ENCODE results near the gene NFIA. TPM values are rescaled to one million over a fixed set of nuclear protein-coding genes. Genes with fewer than 3 reads are reported as not detected.

Gene NFIA
- total RNA-seq, 1 experiment from 2014 or later, result 65.4 TPM

- peaks cover 34% of the 10 kb centered on the region for H3K4me1 ChIP-seq (ENCODE audit: insufficient read depth, low read length, poor library complexity, severe bottlenecking)
- no peak overlapping the region for H3K27ac ChIP-seq (ENCODE audit: low read depth, low read length, poor library complexity, severe bottlenecking)
- DNase-seq (ENCODE audit: low spot score), result no peak
- intact Hi-C loops (cut with micrococcal nuclease; ENCODE audit: unreplicated experiment), result loop anchor here (2.0 to 10.0 kb wide), 3 partner anchors 285 to 531 kb away; no protein-coding TSS in a partner anchor
- H3K9me3 ChIP-seq (ENCODE audit: low read depth, low read length, poor library complexity, severe bottlenecking), result no peaks in the 10 kb centered on the region
- no peaks in the 10 kb centered on the region for H3K36me3 ChIP-seq (ENCODE audit: insufficient read depth, low read length, poor library complexity, severe bottlenecking)
- BruUV-seq (replicated peaks), result no TSS peak
- no peaks in the 10 kb centered on the region for H3K27me3 ChIP-seq (replicated peaks; ENCODE audit: insufficient read depth, low read depth, low read length, poor library complexity)
- CTCF ChIA-PET, result interaction anchor here (0.9 kb wide), 1 partner anchor 12 kb away, joined by 3 read pairs; no protein-coding TSS in a partner anchor
- H3K4me3 ChIP-seq (ENCODE audit: low read depth, low read length, poor library complexity, severe bottlenecking), result peak overlapping the region; percentile 37
- TF ChIP-seq EZH2 (IDR thresholded peaks at IDR 0.05; ENCODE audit: borderline replicate concordance, low read depth, low read length, poor library complexity, severe bottlenecking) (no peak), CTCF (conservative IDR thresholded peaks at IDR 0.05; ENCODE audit: low read depth, low read length) (no peak)
- POLR2A ChIA-PET (ENCODE audit: low non-redundant PET), result no interaction called here
Measured at GRCh38 chr1:61053712-61054600, 28.4 kb upstream of the NFIA start.

- no peak overlapping the region for H3K27ac ChIP-seq (ENCODE audit: low read depth, low read length, poor library complexity, severe bottlenecking)
- peaks cover 34% of the 10 kb centered on the region for H3K4me1 ChIP-seq (ENCODE audit: insufficient read depth, low read length, poor library complexity, severe bottlenecking)
- no peaks in the 10 kb centered on the region for H3K27me3 ChIP-seq (replicated peaks; ENCODE audit: insufficient read depth, low read depth, low read length, poor library complexity)
- intact Hi-C loops (cut with micrococcal nuclease; ENCODE audit: unreplicated experiment), result loop anchor here (2.0 to 10.0 kb wide), 3 partner anchors 284 to 530 kb away; no protein-coding TSS in a partner anchor
- ChIA-PET CTCF (no interaction called here), POLR2A (ENCODE audit: low non-redundant PET) (no interaction called here)
- TF ChIP-seq EZH2 (IDR thresholded peaks at IDR 0.05; ENCODE audit: borderline replicate concordance, low read depth, low read length, poor library complexity, severe bottlenecking) (no peak), CTCF (conservative IDR thresholded peaks at IDR 0.05; ENCODE audit: low read depth, low read length) (no peak)
- BruUV-seq (replicated peaks), result no TSS peak
- H3K9me3 ChIP-seq (ENCODE audit: low read depth, low read length, poor library complexity, severe bottlenecking), result no peaks in the 10 kb centered on the region
- no peak overlapping the region for H3K4me3 ChIP-seq (ENCODE audit: low read depth, low read length, poor library complexity, severe bottlenecking)
- no peak for DNase-seq (ENCODE audit: low spot score)
- H3K36me3 ChIP-seq (ENCODE audit: insufficient read depth, low read length, poor library complexity, severe bottlenecking), result no peaks in the 10 kb centered on the region
Measured at GRCh38 chr1:61054601-61054993, 27.8 kb upstream of the NFIA start.

GRCh38 chr1:61055110-61055614 is 27.2 kb upstream of the NFIA start:
- H3K4me3 ChIP-seq (ENCODE audit: low read depth, low read length, poor library complexity, severe bottlenecking), result no peak overlapping the region
- no peaks in the 10 kb centered on the region for H3K27me3 ChIP-seq (replicated peaks; ENCODE audit: insufficient read depth, low read depth, low read length, poor library complexity)
- H3K36me3 ChIP-seq (ENCODE audit: insufficient read depth, low read length, poor library complexity, severe bottlenecking), result no peaks in the 10 kb centered on the region
- no peak overlapping the region for H3K27ac ChIP-seq (ENCODE audit: low read depth, low read length, poor library complexity, severe bottlenecking)
- no TSS peak for BruUV-seq (replicated peaks)
- POLR2A ChIA-PET (ENCODE audit: low non-redundant PET), result no interaction called here
- intact Hi-C loops (cut with micrococcal nuclease; ENCODE audit: unreplicated experiment), result loop anchor here (2.0 to 10.0 kb wide), 2 partner anchors 284 to 530 kb away; no protein-coding TSS in a partner anchor
- TF ChIP-seq EZH2 (IDR thresholded peaks at IDR 0.05; ENCODE audit: borderline replicate concordance, low read depth, low read length, poor library complexity, severe bottlenecking) (no peak), CTCF (conservative IDR thresholded peaks at IDR 0.05; ENCODE audit: low read depth, low read length) (no peak)
- peaks cover 34% of the 10 kb centered on the region for H3K4me1 ChIP-seq (ENCODE audit: insufficient read depth, low read length, poor library complexity, severe bottlenecking)
- H3K9me3 ChIP-seq (ENCODE audit: low read depth, low read length, poor library complexity, severe bottlenecking), result no peaks in the 10 kb centered on the region
- CTCF ChIA-PET, result interaction anchor here (0.6 kb wide), 1 partner anchor 206 kb away, joined by 7 read pairs; no protein-coding TSS in a partner anchor
- no peak for DNase-seq (ENCODE audit: low spot score)
